ENCODE results near the gene NUP85.
"Not testable (repeated sequence)": the region's sequence is repeated elsewhere in the genome, so short reads cannot be mapped to it uniquely, and the experiment has no call there.

DNA sequence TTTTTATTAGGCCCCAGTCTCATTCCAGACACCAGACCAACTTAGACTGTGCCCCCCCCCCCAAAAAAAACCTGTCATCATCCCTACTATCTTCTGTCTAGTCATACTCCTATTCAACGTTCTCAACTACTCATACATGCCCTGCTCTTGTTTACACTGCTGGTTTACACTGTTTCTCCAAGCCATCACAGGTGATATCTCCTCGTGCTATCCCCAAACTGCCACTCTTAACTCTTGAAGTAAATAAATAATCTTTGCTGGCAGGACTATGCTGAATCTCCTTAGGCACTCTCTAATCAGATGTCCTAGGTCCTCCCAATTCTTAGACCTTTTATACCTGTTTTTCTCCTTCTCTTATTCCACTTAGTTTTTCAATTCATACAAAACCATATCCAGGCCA lies 51.7 kb downstream of the NUP85 start:
- TF ChIP-seq, protein P1, sequence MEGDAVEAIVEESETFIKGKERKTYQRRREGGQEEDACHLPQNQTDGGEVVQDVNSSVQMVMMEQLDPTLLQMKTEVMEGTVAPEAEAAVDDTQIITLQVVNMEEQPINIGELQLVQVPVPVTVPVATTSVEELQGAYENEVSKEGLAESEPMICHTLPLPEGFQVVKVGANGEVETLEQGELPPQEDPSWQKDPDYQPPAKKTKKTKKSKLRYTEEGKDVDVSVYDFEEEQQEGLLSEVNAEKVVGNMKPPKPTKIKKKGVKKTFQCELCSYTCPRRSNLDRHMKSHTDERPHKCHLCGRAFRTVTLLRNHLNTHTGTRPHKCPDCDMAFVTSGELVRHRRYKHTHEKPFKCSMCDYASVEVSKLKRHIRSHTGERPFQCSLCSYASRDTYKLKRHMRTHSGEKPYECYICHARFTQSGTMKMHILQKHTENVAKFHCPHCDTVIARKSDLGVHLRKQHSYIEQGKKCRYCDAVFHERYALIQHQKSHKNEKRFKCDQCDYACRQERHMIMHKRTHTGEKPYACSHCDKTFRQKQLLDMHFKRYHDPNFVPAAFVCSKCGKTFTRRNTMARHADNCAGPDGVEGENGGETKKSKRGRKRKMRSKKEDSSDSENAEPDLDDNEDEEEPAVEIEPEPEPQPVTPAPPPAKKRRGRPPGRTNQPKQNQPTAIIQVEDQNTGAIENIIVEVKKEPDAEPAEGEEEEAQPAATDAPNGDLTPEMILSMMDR (IDR thresholded peaks at IDR 0.05): not testable (repeated sequence)
- not testable (repeated sequence) for TF ChIP-seq POLR2A, POLR2AphosphoS5 (IDR thresholded peaks at IDR 0.05)
